ENCODE data around the gene KDM2A.

DNA sequence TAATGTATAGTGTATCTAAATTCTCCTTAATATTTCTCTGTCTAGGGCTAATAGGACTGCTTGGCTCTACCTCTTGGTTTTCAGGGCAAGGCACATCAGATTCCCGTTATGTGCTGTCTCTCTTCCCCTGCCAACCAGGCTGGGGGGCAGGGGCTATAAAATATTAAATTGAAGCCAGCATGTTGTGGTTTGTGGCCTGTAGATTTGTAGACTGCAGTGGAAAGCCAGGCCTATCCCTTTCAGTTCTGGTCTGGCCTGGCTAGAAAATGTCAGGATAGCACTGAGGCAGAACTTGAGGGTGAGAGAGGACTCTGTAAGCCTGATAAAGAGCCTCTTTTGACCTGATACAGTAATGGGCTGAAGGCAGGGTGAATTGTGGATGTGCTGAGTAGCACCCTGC, 132.8 kb downstream of the KDM2A start:
- TF ChIP-seq, protein P1, sequence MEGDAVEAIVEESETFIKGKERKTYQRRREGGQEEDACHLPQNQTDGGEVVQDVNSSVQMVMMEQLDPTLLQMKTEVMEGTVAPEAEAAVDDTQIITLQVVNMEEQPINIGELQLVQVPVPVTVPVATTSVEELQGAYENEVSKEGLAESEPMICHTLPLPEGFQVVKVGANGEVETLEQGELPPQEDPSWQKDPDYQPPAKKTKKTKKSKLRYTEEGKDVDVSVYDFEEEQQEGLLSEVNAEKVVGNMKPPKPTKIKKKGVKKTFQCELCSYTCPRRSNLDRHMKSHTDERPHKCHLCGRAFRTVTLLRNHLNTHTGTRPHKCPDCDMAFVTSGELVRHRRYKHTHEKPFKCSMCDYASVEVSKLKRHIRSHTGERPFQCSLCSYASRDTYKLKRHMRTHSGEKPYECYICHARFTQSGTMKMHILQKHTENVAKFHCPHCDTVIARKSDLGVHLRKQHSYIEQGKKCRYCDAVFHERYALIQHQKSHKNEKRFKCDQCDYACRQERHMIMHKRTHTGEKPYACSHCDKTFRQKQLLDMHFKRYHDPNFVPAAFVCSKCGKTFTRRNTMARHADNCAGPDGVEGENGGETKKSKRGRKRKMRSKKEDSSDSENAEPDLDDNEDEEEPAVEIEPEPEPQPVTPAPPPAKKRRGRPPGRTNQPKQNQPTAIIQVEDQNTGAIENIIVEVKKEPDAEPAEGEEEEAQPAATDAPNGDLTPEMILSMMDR (IDR thresholded peaks at IDR 0.05) = no peak
- TF ChIP-seq POLR2A (IDR thresholded peaks at IDR 0.05) (no peak), EP300 (IDR thresholded peaks at IDR 0.05; ENCODE audit: low read depth) (no peak)

Measured in transverse colon (tissue), 3 donors.